WTC11 (cell line): ENCODE measurements around the gene SEZ6L.

ENCODE experiments used
- CTCF ChIP-seq: fragments of 200-600 bp; IDR thresholded peaks from 2 replicates; pipeline ENCODE4 v1.8.0; 2022; ENCODE audit warnings: antibody characterized with exemption
- ELF4 ChIP-seq: sonication (generic); formaldehyde crosslinking; IDR thresholded peaks from 2 replicates; pipeline ENCODE4 v1.8.1; 2022; ENCODE audit warnings: low read depth, mild to moderate bottlenecking, moderate library complexity, missing genetic modification reagents
- HMGXB4 ChIP-seq: sonication (generic); formaldehyde crosslinking; IDR thresholded peaks from 2 replicates; pipeline ENCODE4 v1.8.1; 2023; ENCODE audit warnings: mild to moderate bottlenecking, moderate library complexity, missing genetic modification reagents
- IRF2 ChIP-seq: sonication (generic); formaldehyde crosslinking; IDR thresholded peaks from 2 replicates; pipeline ENCODE4 v1.8.0; 2022; ENCODE audit warnings: low read depth, missing genetic modification reagents, borderline replicate concordance
- NR1H2 ChIP-seq: sonication (generic); formaldehyde crosslinking; IDR thresholded peaks from 2 replicates; pipeline ENCODE4 v1.9.0; 2021; ENCODE audit warnings: mild to moderate bottlenecking, moderate library complexity, missing genetic modification reagents
- RELA ChIP-seq: sonication (generic); formaldehyde crosslinking; IDR thresholded peaks from 2 replicates; pipeline ENCODE4 v1.8.1; 2022; ENCODE audit warnings: missing genetic modification reagents, mild to moderate bottlenecking, borderline replicate concordance
- USF1 ChIP-seq: sonication (generic); formaldehyde crosslinking; IDR thresholded peaks from 2 replicates; pipeline ENCODE4 v1.8.0; 2022; ENCODE audit warnings: mild to moderate bottlenecking, missing genetic modification reagents
- ZBTB21 ChIP-seq: sonication (generic); formaldehyde crosslinking; IDR thresholded peaks from 2 replicates; pipeline ENCODE4 v1.8.1; 2023; ENCODE audit warnings: mild to moderate bottlenecking, missing genetic modification reagents, borderline replicate concordance
- ZSCAN18 ChIP-seq: fragments of 250-450 bp; sonication (Bioruptor Pico); IDR thresholded peaks from 2 replicates; pipeline ENCODE4 v2.1.2; 2022; ENCODE audit warnings: mild to moderate bottlenecking, moderate library complexity

DNA sequence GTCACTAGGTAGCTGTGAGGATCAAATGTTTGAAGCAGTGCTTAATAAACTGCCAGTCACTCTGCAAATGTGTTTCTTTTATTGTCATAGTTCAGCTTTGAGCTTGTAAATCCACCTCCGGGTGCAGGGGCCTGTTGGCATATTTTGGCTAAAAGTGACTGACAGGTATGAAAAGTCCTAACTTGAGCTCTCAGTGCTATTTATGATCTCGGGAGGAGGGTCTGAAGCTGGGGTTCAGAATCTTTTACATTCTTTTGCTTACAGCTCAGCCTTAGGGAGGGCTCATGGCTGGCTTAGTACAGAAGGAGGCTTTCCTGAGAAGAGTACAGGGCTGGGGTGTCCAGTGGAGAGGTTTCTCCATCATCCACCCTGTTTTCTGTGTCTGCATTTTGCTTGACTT is 261.3 kb downstream of the SEZ6L start:
- TF ChIP-seq CTCF (no peak), IRF2 (CRISPR knock-in tag) (no peak), ZBTB21 (CRISPR knock-in tag) (no peak), ZSCAN18 (no peak), ELF4 (CRISPR knock-in tag) (no peak), RELA (no peak), HMGXB4 (CRISPR knock-in tag) (no peak), NR1H2 (no peak), USF1 (CRISPR knock-in tag) (no peak)
